Measurements from ENCODE around the gene FIBP.

Gene FIBP

DNA sequence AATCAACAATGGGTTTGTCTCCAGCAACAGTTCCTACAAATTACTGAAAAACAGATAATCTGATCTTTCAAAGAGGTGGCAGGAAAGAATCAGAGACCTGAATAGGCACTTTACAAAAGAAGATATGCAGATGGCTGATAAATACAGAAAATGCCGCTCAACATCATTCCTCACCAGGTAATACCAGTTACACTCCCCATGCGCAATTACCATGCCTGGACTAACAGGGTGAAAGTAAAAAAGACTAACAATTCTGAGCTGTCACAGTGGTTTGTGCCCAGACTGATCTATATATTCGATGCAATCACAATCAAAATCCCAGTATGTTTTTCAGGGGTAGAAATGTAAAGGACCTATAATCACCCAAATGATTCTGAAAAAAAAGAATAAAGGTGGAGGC lies 44.5 kb downstream of the FIBP start:
- DNase-seq (ENCODE audit: low read depth), result no peak
- in situ Hi-C loops (cut with HindIII; ENCODE audit: low sequenced_read_pairs), result no loop called here
- TF ChIP-seq, protein P1, sequence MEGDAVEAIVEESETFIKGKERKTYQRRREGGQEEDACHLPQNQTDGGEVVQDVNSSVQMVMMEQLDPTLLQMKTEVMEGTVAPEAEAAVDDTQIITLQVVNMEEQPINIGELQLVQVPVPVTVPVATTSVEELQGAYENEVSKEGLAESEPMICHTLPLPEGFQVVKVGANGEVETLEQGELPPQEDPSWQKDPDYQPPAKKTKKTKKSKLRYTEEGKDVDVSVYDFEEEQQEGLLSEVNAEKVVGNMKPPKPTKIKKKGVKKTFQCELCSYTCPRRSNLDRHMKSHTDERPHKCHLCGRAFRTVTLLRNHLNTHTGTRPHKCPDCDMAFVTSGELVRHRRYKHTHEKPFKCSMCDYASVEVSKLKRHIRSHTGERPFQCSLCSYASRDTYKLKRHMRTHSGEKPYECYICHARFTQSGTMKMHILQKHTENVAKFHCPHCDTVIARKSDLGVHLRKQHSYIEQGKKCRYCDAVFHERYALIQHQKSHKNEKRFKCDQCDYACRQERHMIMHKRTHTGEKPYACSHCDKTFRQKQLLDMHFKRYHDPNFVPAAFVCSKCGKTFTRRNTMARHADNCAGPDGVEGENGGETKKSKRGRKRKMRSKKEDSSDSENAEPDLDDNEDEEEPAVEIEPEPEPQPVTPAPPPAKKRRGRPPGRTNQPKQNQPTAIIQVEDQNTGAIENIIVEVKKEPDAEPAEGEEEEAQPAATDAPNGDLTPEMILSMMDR (IDR thresholded peaks at IDR 0.05; ENCODE audit: low read depth, low read length, missing control alignments), result no peak
- H3K4me3 ChIP-seq (ENCODE audit: low read depth, low read length), result no peak overlapping the region

DNA sequence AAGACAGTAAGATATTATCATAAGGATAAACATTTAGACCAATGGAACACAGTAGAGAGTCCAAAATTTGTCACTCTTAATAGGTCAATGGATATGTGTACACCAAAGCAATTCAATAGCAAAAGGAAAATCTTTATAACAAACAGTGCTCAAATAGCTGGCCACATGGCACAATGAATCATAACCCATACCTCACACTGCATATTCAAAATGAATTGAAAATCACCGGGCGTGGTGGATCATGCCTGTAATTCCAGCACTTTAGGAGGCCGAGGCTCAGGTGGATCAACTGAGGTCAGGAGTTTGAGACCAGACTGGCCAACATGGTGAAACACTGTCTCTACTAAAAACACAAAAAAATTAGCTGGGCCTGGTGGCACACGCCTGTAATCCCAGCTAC lies 46.1 kb downstream of the FIBP start:
- no peak overlapping the region for H3K4me3 ChIP-seq (ENCODE audit: low read depth, low read length)
- DNase-seq (ENCODE audit: low read depth), result no peak
- in situ Hi-C loops (cut with HindIII; ENCODE audit: low sequenced_read_pairs), result no loop called here
- TF ChIP-seq, protein P1 (IDR thresholded peaks at IDR 0.05; ENCODE audit: low read depth, low read length, missing control alignments), result no peak

DNA sequence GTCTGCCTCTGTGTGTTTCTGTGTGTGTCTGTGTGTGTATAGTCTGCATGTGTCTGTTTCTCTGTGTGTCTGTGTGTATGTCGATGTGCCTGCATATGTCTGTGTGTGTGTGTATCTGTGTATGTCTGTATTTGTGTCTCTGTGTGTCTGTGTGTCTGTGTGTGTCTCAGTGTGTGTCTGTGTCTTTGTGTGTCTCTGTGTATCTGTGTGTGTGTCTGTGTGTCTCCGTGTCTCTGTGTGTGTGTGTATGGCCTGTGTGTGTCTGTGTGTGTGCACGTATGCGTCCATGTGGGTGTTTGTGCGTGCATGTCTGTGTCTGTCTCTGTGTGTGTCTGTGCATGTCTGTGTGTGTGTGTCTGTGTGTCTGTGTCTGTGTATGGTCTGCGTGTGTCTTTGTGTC lies 54.1 kb downstream of the FIBP start:
- peak overlapping the region; percentile 74 for H3K4me3 ChIP-seq (ENCODE audit: low read depth, low read length)
- in situ Hi-C loops (cut with HindIII; ENCODE audit: low sequenced_read_pairs), result no loop called here
- TF ChIP-seq, protein P1 (IDR thresholded peaks at IDR 0.05; ENCODE audit: low read depth, low read length, missing control alignments), result no peak
- no peak for DNase-seq (ENCODE audit: low read depth)

Measured in astrocyte of the cerebellum (primary cell).